Measurements from ENCODE around the gene EPM2A.

GRCh38 chr6:145627451-145627850 is 107.9 kb downstream of the EPM2A start:
- TF ChIP-seq CTCF (IDR thresholded peaks at IDR 0.05), result no peak
- no peak for TF ChIP-seq SIN3A (IDR thresholded peaks at IDR 0.05; ENCODE audit: borderline replicate concordance, insufficient read depth, low read depth, low read length)
- no peak for TF ChIP-seq REST (IDR thresholded peaks at IDR 0.05; ENCODE audit: insufficient read depth in 1 of 2, low read depth in 2 of 2, low read length in 1 of 2)
